ENCODE measurements around the gene RSU1. TPM values are rescaled to one million over a fixed set of nuclear protein-coding genes. Genes with fewer than 3 reads are reported as not detected.

RSU1 gene
- total RNA-seq, 2 experiments from 2014 or later: 38.4 to 62.8 TPM

GRCh38 chr10:16788125-16788524 is 29.1 kb downstream of the RSU1 start:
- peak overlapping the region; percentile 96 for H3K27ac Mint-ChIP-seq
- CTCF ChIA-PET: no interaction called here
- ATAC-seq: peak; percentile 68
- DNase-seq: peak; percentile 34
- POLR2A ChIA-PET: no interaction called here
- H3K9me3 Mint-ChIP-seq (ENCODE audit: low read depth): peaks cover 9% of the 10 kb centered on the region
- H3K36me3 Mint-ChIP-seq (ENCODE audit: low read depth): peaks cover 45% of the 10 kb centered on the region
- H3K4me3 Mint-ChIP-seq: peak overlapping the region; percentile 63
- no peaks in the 10 kb centered on the region for H3K27me3 Mint-ChIP-seq
- intact Hi-C loops (cut with DNase I, micrococcal nuclease): loop anchor here in 1 of 2 experiments (5.0 kb wide), 1 partner anchor 926 kb away; the partner anchor contains the start of gene MINDY3
- H3K4me1 Mint-ChIP-seq: peaks cover 31% of the 10 kb centered on the region

GRCh38 chr10:16787361-16787791 is 29.8 kb downstream of the RSU1 start:
- Mint-ChIP-seq H3K4me1 (peaks cover 31% of the 10 kb centered on the region), H3K4me3 (peak overlapping the region; percentile 63), H3K27me3 (no peaks in the 10 kb centered on the region), H3K27ac (peak overlapping the region; percentile 96), H3K9me3 (ENCODE audit: low read depth) (peaks cover 9% of the 10 kb centered on the region), H3K36me3 (ENCODE audit: low read depth) (peaks cover 46% of the 10 kb centered on the region)
- DNase-seq: peak; percentile 77
- peak; percentile 95 for ATAC-seq
- POLR2A ChIA-PET: no interaction called here
- CTCF ChIA-PET: no interaction called here
- intact Hi-C loops (cut with DNase I, micrococcal nuclease): loop anchor here (1.0 to 5.0 kb wide), 4 partner anchors 8 to 925 kb away; partner anchors contain the start of genes RSU1 (in 2 of the 2) and MINDY3 (in 1 of the 2)

DNA sequence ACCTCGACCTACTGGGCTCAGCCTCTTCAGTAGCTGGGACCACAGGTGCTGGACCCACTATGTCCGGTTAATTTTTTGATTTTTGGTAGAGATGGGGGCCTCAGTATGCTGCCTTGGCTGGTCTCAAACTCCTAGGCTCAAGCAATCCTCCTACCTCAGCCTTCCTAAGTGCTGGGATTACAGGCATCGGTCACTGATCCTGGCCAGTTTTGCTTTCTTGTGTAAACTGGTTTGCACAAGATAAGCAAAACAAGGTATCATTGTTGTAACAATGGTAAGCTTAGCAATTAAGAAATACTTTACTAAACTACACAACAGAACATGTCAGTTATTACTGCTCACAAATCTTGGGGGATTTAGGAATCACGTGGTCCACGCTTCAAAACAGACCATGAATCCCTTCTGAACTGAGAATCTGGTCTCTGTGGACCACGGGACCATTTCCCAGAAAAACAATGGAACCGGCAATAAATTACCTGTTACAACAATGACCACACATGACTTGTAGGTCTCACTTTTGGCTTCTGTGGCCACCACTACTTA is 36.8 kb downstream of the RSU1 start:
- H3K9me3 Mint-ChIP-seq (ENCODE audit: low read depth): peaks cover 5% of the 10 kb centered on the region
- no peak overlapping the region for H3K27ac Mint-ChIP-seq
- ATAC-seq (no peak), DNase-seq (no peak)
- no peak overlapping the region for H3K4me3 Mint-ChIP-seq
- H3K27me3 Mint-ChIP-seq: no peaks in the 10 kb centered on the region
- peaks cover 31% of the 10 kb centered on the region for H3K4me1 Mint-ChIP-seq
- intact Hi-C loops (cut with DNase I, micrococcal nuclease): no loop called here
- ChIA-PET POLR2A (no interaction called here), CTCF (interaction anchor here (0.7 to 1.0 kb wide), 2 partner anchors 10 to 347 kb away, joined by 3 read pairs; no protein-coding TSS in a partner anchor)
- peaks cover 29% of the 10 kb centered on the region for H3K36me3 Mint-ChIP-seq (ENCODE audit: low read depth)

- CTCF ChIA-PET: interaction anchor here (0.6 to 1.0 kb wide), 4 partner anchors 9 to 336 kb away, joined by 3 to 5 read pairs (median 3); no protein-coding TSS in a partner anchor
- Mint-ChIP-seq H3K36me3 (ENCODE audit: low read depth) (peaks cover 25% of the 10 kb centered on the region), H3K9me3 (ENCODE audit: low read depth) (peaks cover 2% of the 10 kb centered on the region), H3K4me3 (peak overlapping the region; percentile 6), H3K4me1 (peaks cover 31% of the 10 kb centered on the region), H3K27me3 (no peaks in the 10 kb centered on the region), H3K27ac (peak overlapping the region; percentile 74)
- peak; percentile 88 for DNase-seq
- intact Hi-C loops (cut with DNase I, micrococcal nuclease): loop anchor here (1.0 to 10.0 kb wide), 11 partner anchors 8 to 1345 kb away; partner anchors contain the start of genes RSU1 (in 2 of the 2), C1QL3 (in 1 of the 2) and PTER (in 1 of the 2)
- POLR2A ChIA-PET: interaction anchor here (0.6 kb wide), 1 partner anchor 448 kb away, joined by 6 read pairs; no protein-coding TSS in a partner anchor
- ATAC-seq: peak; percentile 98
These were observed 37.8 kb downstream of the RSU1 start for GRCh38 chr10:16779384-16779915.

GRCh38 chr10:16777473-16778370 is 39.5 kb downstream of the RSU1 start:
- DNase-seq (no peak), ATAC-seq (no peak)
- Mint-ChIP-seq H3K27me3 (no peaks in the 10 kb centered on the region), H3K4me3 (no peak overlapping the region), H3K9me3 (ENCODE audit: low read depth) (no peaks in the 10 kb centered on the region), H3K4me1 (peaks cover 33% of the 10 kb centered on the region), H3K36me3 (ENCODE audit: low read depth) (peaks cover 18% of the 10 kb centered on the region), H3K27ac (peak overlapping the region; percentile 76)
- POLR2A ChIA-PET: no interaction called here
- intact Hi-C loops (cut with DNase I, micrococcal nuclease): loop anchor here (1.0 to 10.0 kb wide), 13 partner anchors 31 to 1343 kb away; partner anchors contain the start of genes C1QL3 (in 2 of the 2) and PTER (in 2 of the 2)
- CTCF ChIA-PET: interaction anchor here (0.6 to 1.4 kb wide), 5 partner anchors 18 to 1395 kb away, joined by 3 to 4 read pairs (median 3); no protein-coding TSS in a partner anchor

GRCh38 chr10:16776896-16777295 is 40.3 kb downstream of the RSU1 start:
- Mint-ChIP-seq H3K27ac (no peak overlapping the region), H3K9me3 (ENCODE audit: low read depth) (no peaks in the 10 kb centered on the region), H3K36me3 (ENCODE audit: low read depth) (peaks cover 14% of the 10 kb centered on the region), H3K27me3 (no peaks in the 10 kb centered on the region), H3K4me3 (no peak overlapping the region), H3K4me1 (peaks cover 33% of the 10 kb centered on the region)
- intact Hi-C loops (cut with DNase I, micrococcal nuclease): loop anchor here (1.0 to 10.0 kb wide), 12 partner anchors 232 to 1342 kb away; partner anchors contain the start of genes C1QL3 (in 2 of the 2) and PTER (in 2 of the 2)
- ChIA-PET POLR2A (no interaction called here), CTCF (interaction anchor here (0.8 to 1.4 kb wide), 3 partner anchors 20 to 36 kb away, joined by 3 to 4 read pairs (median 4); no protein-coding TSS in a partner anchor)
- ATAC-seq: no peak
- no peak for DNase-seq

DNA sequence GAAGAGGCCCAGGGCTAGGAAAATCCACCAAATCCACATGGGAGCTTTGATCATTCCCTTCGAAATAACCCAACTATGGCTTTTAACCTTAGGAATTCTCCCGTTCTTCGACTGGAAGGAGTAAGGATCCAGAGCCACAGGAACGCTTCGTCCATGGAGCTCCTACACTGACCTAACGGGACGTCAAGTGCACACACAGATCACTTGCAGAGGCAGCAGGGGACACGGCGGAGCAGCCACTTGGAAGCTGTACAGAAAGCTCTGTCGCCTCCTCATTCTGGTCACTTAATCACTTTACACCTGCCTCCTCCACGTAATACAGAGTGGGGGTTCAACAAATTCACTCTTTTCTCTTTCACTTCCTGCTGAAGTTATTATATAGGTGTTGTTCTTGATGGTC is 43.9 kb downstream of the RSU1 start:
- Mint-ChIP-seq H3K9me3 (ENCODE audit: low read depth) (no peaks in the 10 kb centered on the region), H3K4me1 (peaks cover 29% of the 10 kb centered on the region), H3K27ac (no peak overlapping the region), H3K27me3 (no peaks in the 10 kb centered on the region), H3K4me3 (no peak overlapping the region), H3K36me3 (ENCODE audit: low read depth) (peaks cover 2% of the 10 kb centered on the region)
- ATAC-seq: no peak
- DNase-seq: no peak
- intact Hi-C loops (cut with DNase I, micrococcal nuclease): loop anchor here (10.0 kb wide), 3 partner anchors 589 to 1339 kb away; no protein-coding TSS in a partner anchor
- ChIA-PET POLR2A (no interaction called here), CTCF (interaction anchor here (0.7 to 1.4 kb wide), 2 partner anchors 10 to 871 kb away, joined by 3 read pairs; no protein-coding TSS in a partner anchor)

DNA sequence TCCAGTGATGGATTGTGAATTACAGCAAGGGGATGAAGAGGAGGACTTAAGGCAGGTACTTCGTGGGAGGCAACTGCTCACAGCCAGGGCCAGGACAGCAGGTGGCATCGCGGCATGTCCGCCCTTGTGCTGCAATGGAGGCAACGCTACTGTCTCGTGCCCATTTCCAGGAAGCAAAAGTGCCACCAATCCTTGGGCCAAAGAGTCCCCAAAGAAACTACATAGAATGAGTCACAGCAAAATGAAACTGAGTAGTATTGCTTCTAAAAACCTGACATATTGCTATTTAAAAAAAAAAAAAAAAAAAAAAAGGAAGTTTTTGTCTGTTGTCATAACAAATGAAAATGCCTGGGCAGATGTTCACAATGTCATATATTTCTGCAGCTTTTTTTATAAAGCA is 46.6 kb downstream of the RSU1 start:
- POLR2A ChIA-PET: interaction anchor here (0.5 kb wide), 1 partner anchor 984 kb away, joined by 11 read pairs; no protein-coding TSS in a partner anchor
- Mint-ChIP-seq H3K27me3 (no peaks in the 10 kb centered on the region), H3K4me3 (no peak overlapping the region), H3K4me1 (peaks cover 25% of the 10 kb centered on the region), H3K27ac (no peak overlapping the region), H3K36me3 (ENCODE audit: low read depth) (no peaks in the 10 kb centered on the region), H3K9me3 (ENCODE audit: low read depth) (no peaks in the 10 kb centered on the region)
- ATAC-seq (peak; percentile 84), DNase-seq (peak; percentile 30)
- CTCF ChIA-PET: interaction anchor here (0.7 to 1.0 kb wide), 2 partner anchors 9 to 323 kb away, joined by 3 read pairs; no protein-coding TSS in a partner anchor
- intact Hi-C loops (cut with DNase I, micrococcal nuclease): loop anchor here (10.0 kb wide), 3 partner anchors 586 to 1336 kb away; no protein-coding TSS in a partner anchor

- DNase-seq (no peak), ATAC-seq (no peak)
- H3K9me3 Mint-ChIP-seq (ENCODE audit: low read depth): no peaks in the 10 kb centered on the region
- H3K4me3 Mint-ChIP-seq: no peak overlapping the region
- ChIA-PET POLR2A (no interaction called here), CTCF (interaction anchor here (0.7 to 1.0 kb wide), 2 partner anchors 10 to 322 kb away, joined by 3 read pairs; no protein-coding TSS in a partner anchor)
- no peaks in the 10 kb centered on the region for H3K36me3 Mint-ChIP-seq (ENCODE audit: low read depth)
- peak overlapping the region; percentile 35 for H3K27ac Mint-ChIP-seq
- H3K4me1 Mint-ChIP-seq: peaks cover 30% of the 10 kb centered on the region
- intact Hi-C loops (cut with DNase I, micrococcal nuclease): loop anchor here (10.0 kb wide), 3 partner anchors 585 to 1335 kb away; no protein-coding TSS in a partner anchor
- no peaks in the 10 kb centered on the region for H3K27me3 Mint-ChIP-seq
These were observed 47.1 kb downstream of the RSU1 start for GRCh38 chr10:16770141-16770540.

DNA sequence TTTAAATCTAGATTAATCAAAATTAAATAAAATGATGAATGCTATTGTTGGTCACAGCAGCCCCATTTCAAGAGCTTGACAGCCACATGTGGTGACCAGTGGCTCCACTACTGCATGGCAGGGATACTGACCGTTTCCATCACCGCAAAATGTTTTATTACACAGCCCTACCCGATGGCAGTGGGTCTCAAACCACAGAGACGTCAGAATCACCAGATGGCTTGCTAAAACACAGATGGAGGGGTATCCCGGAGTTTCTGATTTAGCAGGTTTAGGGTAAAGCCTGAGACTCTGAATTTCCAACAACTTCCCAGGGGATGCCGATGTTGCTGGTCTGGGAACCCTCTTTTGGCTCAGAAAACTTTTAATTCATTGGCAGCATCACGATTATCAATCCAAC is 47.9 kb downstream of the RSU1 start:
- no peak overlapping the region for H3K4me3 Mint-ChIP-seq
- DNase-seq (no peak), ATAC-seq (no peak)
- ChIA-PET CTCF (interaction anchor here (1.0 kb wide), 1 partner anchor 48 kb away, joined by 3 read pairs; the partner anchor contains the start of gene RSU1), POLR2A (no interaction called here)
- H3K4me1 Mint-ChIP-seq: peaks cover 30% of the 10 kb centered on the region
- intact Hi-C loops (cut with DNase I, micrococcal nuclease): no loop called here
- no peaks in the 10 kb centered on the region for H3K36me3 Mint-ChIP-seq (ENCODE audit: low read depth)
- H3K27ac Mint-ChIP-seq: no peak overlapping the region
- no peaks in the 10 kb centered on the region for H3K9me3 Mint-ChIP-seq (ENCODE audit: low read depth)
- H3K27me3 Mint-ChIP-seq: no peaks in the 10 kb centered on the region

All from activated CD4-positive, alpha-beta T cell treated with anti-CD3 and anti-CD28 coated beads for 36 hours (primary cell).